HepG2 (cell line): ENCODE data around the gene LNPK. TPM values are rescaled to one million over a fixed set of nuclear protein-coding genes. Genes with fewer than 3 reads are reported as not detected.

Experiments
- CBX5 ChIP-seq: sonication (generic); formaldehyde crosslinking; IDR thresholded peaks from 2 replicates; pipeline ENCODE4 v1.4.0; 2020; ENCODE audit warnings: missing genetic modification reagents, borderline replicate concordance
- CCDC6 ChIP-seq: sonication (generic); formaldehyde crosslinking; IDR thresholded peaks from 2 replicates; pipeline ENCODE4 v1.8.1; 2022; ENCODE audit warnings: mild to moderate bottlenecking, missing genetic modification reagents, moderate library complexity
- GABPB1 ChIP-seq: IDR thresholded peaks from 2 replicates; pipeline ENCODE4 v1.6.1; 2016; ENCODE audit warnings: mild to moderate bottlenecking, missing genetic modification reagents, moderate library complexity, missing compliant biosample characterization
- MAFG ChIP-seq: sonication (generic); formaldehyde crosslinking; IDR thresholded peaks from 2 replicates; pipeline ENCODE4 v1.5.1; 2020; ENCODE audit warnings: mild to moderate bottlenecking, missing genetic modification reagents
- NFAT5 ChIP-seq: sonication (generic); formaldehyde crosslinking; IDR thresholded peaks from 2 replicates; pipeline ENCODE4 v1.4.0; 2020; ENCODE audit warnings: missing genetic modification reagents
- PCBP1 ChIP-seq: fragments of 200-400 bp; formaldehyde crosslinking; IDR thresholded peaks from 2 replicates; pipeline ENCODE4 v1.6.1; 2017; ENCODE audit warnings: mild to moderate bottlenecking, low read depth, low read length, borderline replicate concordance
- PHB2 ChIP-seq: fragments of 450-650 bp; IDR thresholded peaks from 2 replicates; pipeline ENCODE4 v1.6.1; 2018; ENCODE audit not compliant: partially characterized antibody
- RFX1 ChIP-seq: fragments of 450-650 bp; IDR thresholded peaks from 2 replicates; pipeline ENCODE4 v1.6.1; 2017
- SOX13 ChIP-seq, 3 experiments: fragments of 450-650 bp in 1 of 3; sonication (generic) in 1 of 3; formaldehyde crosslinking in 1 of 3; IDR thresholded peaks in 2 of 3; conservative IDR thresholded peaks in 1 of 3; 2 replicates each; pipeline versions ENCODE4 v1.5.0 to v1.6.1; 2016 to 2020; ENCODE audit warnings: antibody characterized with exemption in 1 of 3, mild to moderate bottlenecking in 1 of 3, missing compliant biosample characterization in 1 of 3, missing genetic modification reagents in 1 of 3, moderate library complexity in 1 of 3
- TBX2 ChIP-seq: sonication (generic); formaldehyde crosslinking; IDR thresholded peaks from 2 replicates; pipeline ENCODE4 v1.5.0; 2020; ENCODE audit warnings: missing genetic modification reagents, mild to moderate bottlenecking, borderline replicate concordance
- XBP1 ChIP-seq: sonication (generic); formaldehyde crosslinking; IDR thresholded peaks from 2 replicates; pipeline ENCODE4 v1.5.0; 2020; ENCODE audit warnings: missing genetic modification reagents
- ZMYM3 ChIP-seq: sonication (generic); formaldehyde crosslinking; IDR thresholded peaks from 2 replicates; pipeline ENCODE4 v1.5.1; 2020; ENCODE audit warnings: mild to moderate bottlenecking, missing genetic modification reagents
- ZNF44 ChIP-seq: sonication (generic); formaldehyde crosslinking; IDR thresholded peaks from 2 replicates; pipeline ENCODE4 v1.5.1; 2020; ENCODE audit warnings: mild to moderate bottlenecking, missing genetic modification reagents
- ZNF503 ChIP-seq: sonication (generic); formaldehyde crosslinking; IDR thresholded peaks from 2 replicates; pipeline ENCODE4 v1.4.0; 2020; ENCODE audit warnings: missing genetic modification reagents
- ZNF512 ChIP-seq: sonication (generic); formaldehyde crosslinking; IDR thresholded peaks from 2 replicates; pipeline ENCODE4 v1.4.0; 2020; ENCODE audit warnings: mild to moderate bottlenecking, missing genetic modification reagents
- ZNF598 ChIP-seq: sonication (generic); formaldehyde crosslinking; IDR thresholded peaks from 2 replicates; pipeline ENCODE4 v1.5.1; 2020; ENCODE audit warnings: mild to moderate bottlenecking, missing genetic modification reagents, borderline replicate concordance
- ZNF720 ChIP-seq: sonication (generic); formaldehyde crosslinking; IDR thresholded peaks from 2 replicates; pipeline ENCODE4 v1.4.0; 2020; ENCODE audit warnings: missing genetic modification reagents
- ZNF75D ChIP-seq: sonication (generic); formaldehyde crosslinking; IDR thresholded peaks from 2 replicates; pipeline ENCODE4 v1.8.1; 2023; ENCODE audit warnings: missing genetic modification reagents, mild to moderate bottlenecking, borderline replicate concordance
- ZNF772 ChIP-seq: sonication (generic); formaldehyde crosslinking; IDR thresholded peaks from 2 replicates; pipeline ENCODE4 v1.5.0; 2020; ENCODE audit warnings: mild to moderate bottlenecking, missing genetic modification reagents
- polyA plus RNA-seq, 8 experiments: library from polyadenylated mRNA; depleted of rRNA in 3 of 8; stranded (reverse) in 7 of 8; unstranded in 1 of 8; fragments of >200 nt; fragmentation: Illumina TruSeq in 4 of 8; extraction: Trizol in 4 of 8; gene quantifications; 2 replicates each; pipeline versions ENCODE4 v1.2.1 to v1.2.3, GENCODE V29; 2011 to 2016; ENCODE audit warnings: low read depth in 4 of 8, missing spikeins in 1 of 8, mixed read lengths in 1 of 8; ENCODE audit not compliant: insufficient read depth in 1 of 8
- total RNA-seq, 5 experiments: library from RNA; depleted of rRNA; stranded (reverse); fragments of >200 nt; fragmentation: Illumina TruSeq; extraction: Trizol; gene quantifications; 2 replicates each; pipeline ENCODE4 v1.2.3, GENCODE V29; 2016; ENCODE audit warnings: low read depth in 1 of 5

Gene LNPK
- total and polyA plus RNA-seq, 2 of the 13 experiments (the other 11 are each of a cell fraction or from before 2014, with no cell fraction given) = 25.4 to 26.1 TPM

- TF ChIP-seq ZNF44 (CRISPR knock-in tag) (no peak), ZNF503 (CRISPR knock-in tag) (peak; percentile 29; the same call in 1 of the 2 replicates), PHB2 (no peak), MAFG (no peak), ZNF720 (no peak), GABPB1 (CRISPR knock-in tag) (peak; percentile 85), ZNF512 (CRISPR knock-in tag) (no peak; the same call in 1 of the 2 replicates), TBX2 (CRISPR knock-in tag) (peak; percentile 73), NFAT5 (CRISPR knock-in tag) (peak; percentile 62; the same call in 1 of the 2 replicates), RFX1 (no peak), CCDC6 (CRISPR knock-in tag) (peak; percentile 99), ZNF598 (no peak; the same call in 1 of the 2 replicates), ZMYM3 (CRISPR knock-in tag) (no peak), XBP1 (CRISPR knock-in tag) (no peak), PCBP1 (0 out of 2 replicates have a peak, but pooled peaks have one; percentile 7), SOX13 (IDR thresholded peaks at IDR 0.05) (no peak), SOX13 (CRISPR knock-in tag; conservative IDR thresholded peaks at IDR 0.05 in 1 of 2, IDR thresholded peaks at IDR 0.05 in 1 of 2) (peak in 1 of 2 experiments; percentile 38; a peak in 1 of 4 replicates), ZNF772 (CRISPR knock-in tag) (peak; percentile 42; the same call in 1 of the 2 replicates), CBX5 (CRISPR knock-in tag) (peak; percentile 84), ZNF75D (no peak)
Observed at GRCh38 chr2:176001916-176002687, at the start of gene LNPK (continued).
